Muscle of back (tissue), 11 donors: Measurements from ENCODE around the gene TRIM17. TPM values are rescaled to one million over a fixed set of nuclear protein-coding genes. Genes with fewer than 3 reads are reported as not detected.

Experiments
- DNase-seq, 3 donors: peaks; one replicate each; pipeline versions ENCODE4 v3.0.0 to v3.0.0-alpha.2; 2013
- polyA plus RNA-seq, 10 donors: library from polyadenylated mRNA; unstranded; fragments of 120-200 nt; gene quantifications; one replicate each; pipeline ENCODE4 v1.2.1, GENCODE V29; 2013; ENCODE audit not compliant: insufficient read length in 10 of 10

Gene TRIM17
- polyA plus RNA-seq, 10 donors: 0.41 to 1.1 (median 0.63) TPM

GRCh38 chr1:228367798-228368791 lies 48.6 kb downstream of the TRIM17 start:
- no peak for DNase-seq

GRCh38 chr1:228366866-228367741 lies 49.6 kb downstream of the TRIM17 start:
- peak in 1 of 3 donors; percentile 73 for DNase-seq

- no peak for DNase-seq
These were observed 50.4 kb downstream of the TRIM17 start for GRCh38 chr1:228366062-228366865.

- no peak for DNase-seq
These were observed 51.2 kb downstream of the TRIM17 start for GRCh38 chr1:228365271-228366061.

GRCh38 chr1:228364706-228365213 lies 51.9 kb downstream of the TRIM17 start:
- DNase-seq: no peak

GRCh38 chr1:228364068-228364705 lies 52.5 kb downstream of the TRIM17 start:
- DNase-seq: no peak

GRCh38 chr1:228363686-228364067 lies 53.0 kb downstream of the TRIM17 start:
- DNase-seq: no peak

GRCh38 chr1:228362884-228363450 lies 53.7 kb downstream of the TRIM17 start:
- DNase-seq: no peak

GRCh38 chr1:228362141-228362883 lies 54.3 kb downstream of the TRIM17 start:
- DNase-seq: no peak

GRCh38 chr1:228361314-228362140 lies 55.1 kb downstream of the TRIM17 start:
- no peak for DNase-seq

GRCh38 chr1:228360533-228361313 lies 55.9 kb downstream of the TRIM17 start:
- no peak for DNase-seq

- DNase-seq: no peak
These were observed 56.8 kb downstream of the TRIM17 start for GRCh38 chr1:228359613-228360532.

- DNase-seq: no peak
These were observed 57.7 kb downstream of the TRIM17 start for GRCh38 chr1:228358764-228359612.

GRCh38 chr1:228358039-228358763 lies 58.5 kb downstream of the TRIM17 start:
- no peak for DNase-seq
